CD4-positive, alpha-beta memory T cell (primary cell): Measurements from ENCODE around the gene PATJ. TPM values are rescaled to one million over a fixed set of nuclear protein-coding genes. Genes with fewer than 3 reads are reported as not detected.
A peak's percentile ranks its signal among the peaks of the same experiment; 100 is the strongest.
"Not testable (repeated sequence)": the region's sequence is repeated elsewhere in the genome, so short reads cannot be mapped to it uniquely, and the experiment has no call there.

Source experiments
- CTCF ChIA-PET: fragments of 350-600 bp; sonication (Branson Sonifier 250); formaldehyde crosslinking; loops from one replicate; lab custom pipeline; 2021; ENCODE audit warnings: inconsistent platforms; ENCODE audit not compliant: partially characterized antibody; lab: Charles Lee
- POLR2A ChIA-PET: fragments of 350-600 bp; sonication (Branson Sonifier 250); formaldehyde crosslinking; loops from one replicate; lab custom pipeline; 2021; ENCODE audit not compliant: partially characterized antibody; lab: Charles Lee
- DNase-seq, 5 donors: peaks; one replicate each; pipeline versions ENCODE4 v3.0.0 to v3.0.0-alpha.2; 2020 to 2022; ENCODE audit warnings: mixed read lengths in 1 of 5
- H3K27ac ChIP-seq: one replicate; pipeline ENCODE4 v1.7.0; 2013; ENCODE audit warnings: low read depth, low read length
- H3K27me3 ChIP-seq: 2 replicates; pipeline ENCODE4 v1.7.0; 2013; ENCODE audit warnings: mild to moderate bottlenecking, low read length, moderate library complexity; ENCODE audit not compliant: insufficient read depth
- H3K36me3 ChIP-seq: 2 replicates; pipeline ENCODE4 v1.7.0; 2013; ENCODE audit warnings: mild to moderate bottlenecking, low read length, moderate library complexity; ENCODE audit not compliant: insufficient read depth
- H3K4me1 ChIP-seq: 2 replicates; pipeline ENCODE4 v1.7.0; 2013; ENCODE audit warnings: mild to moderate bottlenecking, low read length, moderate library complexity; ENCODE audit not compliant: insufficient read depth
- H3K4me3 ChIP-seq, 2 donors: one replicate each; pipeline ENCODE4 v1.7.0; 2013; ENCODE audit warnings: low read length in 2 of 2, mild to moderate bottlenecking in 1 of 2
- H3K9me3 ChIP-seq, 2 donors: one replicate each; pipeline ENCODE4 v1.7.0; 2013; ENCODE audit warnings: low read length in 2 of 2, control low read depth in 1 of 2; ENCODE audit not compliant: control insufficient read depth in 1 of 2
- H3K27ac Mint-ChIP-seq, 7 donors: one replicate each; pipeline ENCODE4 v1.8.0; 2020 to 2021; ENCODE audit warnings: mixed read lengths in 7 of 7, mild to moderate bottlenecking in 6 of 7, inconsistent platforms in 3 of 7, moderate library complexity in 3 of 7
- H3K27me3 Mint-ChIP-seq, 2 donors: one replicate each; pipeline ENCODE4 v1.8.0; 2020 to 2021; ENCODE audit warnings: mixed read lengths in 2 of 2
- H3K36me3 Mint-ChIP-seq, 2 donors: one replicate each; pipeline ENCODE4 v1.8.0; 2020 to 2021; ENCODE audit warnings: mixed read lengths in 2 of 2, inconsistent platforms in 1 of 2, mild to moderate bottlenecking in 1 of 2
- H3K4me1 Mint-ChIP-seq, 4 donors: one replicate each; pipeline ENCODE4 v1.8.0; 2020 to 2021; ENCODE audit warnings: mixed read lengths in 4 of 4, mild to moderate bottlenecking in 1 of 4
- H3K4me3 Mint-ChIP-seq, 8 donors: one replicate each; pipeline ENCODE4 v1.8.0; 2020 to 2021; ENCODE audit warnings: mixed read lengths in 8 of 8, mild to moderate bottlenecking in 7 of 8, moderate library complexity in 6 of 8, inconsistent platforms in 3 of 8
- H3K9me3 Mint-ChIP-seq, 8 donors: one replicate each; pipeline ENCODE4 v1.8.0; 2020 to 2021; ENCODE audit warnings: mixed read lengths in 8 of 8, mild to moderate bottlenecking in 5 of 8, inconsistent platforms in 3 of 8, moderate library complexity in 1 of 8
- intact Hi-C: fragments of 100-400 bp; cut with micrococcal nuclease; formaldehyde crosslinking; loops from one replicate; pipeline ENCODE4 v1.15.1; 2023
- polyA plus RNA-seq, 2 donors: library from polyadenylated mRNA; unstranded; fragments of 300-500 nt; fragmentation: Illumina TruSeq; gene quantifications; one replicate each; pipeline ENCODE4 v1.2.3, GENCODE V29; 2021
- total RNA-seq, 2 experiments: library from RNA; stranded (reverse); gene quantifications; one replicate each; pipeline ENCODE4 v1.2.3, GENCODE V29; 2021

The PATJ gene
- total and polyA plus RNA-seq, 4 experiments from 2014 or later: 10.1 to 49.0 (median 38.0) TPM

- H3K27ac ChIP-seq: no peak overlapping the region
- Mint-ChIP-seq H3K4me1 (peaks cover 0 to 4% (median 1%) of the 10 kb centered on the region in 4 donors), H3K36me3 (peaks cover 11 to 14% of the 10 kb centered on the region in 2 donors), H3K4me3 (no peak overlapping the region), H3K27me3 (no peaks in the 10 kb centered on the region), H3K9me3 (no peaks in the 10 kb centered on the region), H3K27ac (no peak overlapping the region)
- H3K9me3 ChIP-seq: no peaks in the 10 kb centered on the region
- no peaks in the 10 kb centered on the region for H3K27me3 ChIP-seq
- intact Hi-C loops: no loop called here
- H3K4me3 ChIP-seq: no peak overlapping the region
- ChIA-PET CTCF (interaction anchor here (1.1 to 1.4 kb wide), 3 partner anchors 10 to 605 kb away, joined by 3 to 6 read pairs (median 4); no protein-coding TSS in a partner anchor), POLR2A (no interaction called here)
- DNase-seq: no peak
- no peaks in the 10 kb centered on the region for H3K4me1 ChIP-seq
- no peaks in the 10 kb centered on the region for H3K36me3 ChIP-seq
Measured at GRCh38 chr1:62140666-62141065, 398.4 kb downstream of the PATJ start.

- intact Hi-C loops: no loop called here
- Mint-ChIP-seq H3K36me3 (peaks cover 15 to 17% of the 10 kb centered on the region in 2 donors), H3K27ac (peak overlapping the region in 1 of 7 donors; percentile 49), H3K27me3 (no peaks in the 10 kb centered on the region), H3K9me3 (no peaks in the 10 kb centered on the region), H3K4me1 (peaks cover 0 to 4% (median 1%) of the 10 kb centered on the region in 4 donors), H3K4me3 (no peak overlapping the region)
- no peaks in the 10 kb centered on the region for H3K9me3 ChIP-seq
- no peaks in the 10 kb centered on the region for H3K27me3 ChIP-seq
- no peaks in the 10 kb centered on the region for H3K4me1 ChIP-seq
- ChIA-PET CTCF (interaction anchor here (1.0 kb wide), 1 partner anchor 59 kb away, joined by 4 read pairs; no protein-coding TSS in a partner anchor), POLR2A (no interaction called here)
- no peak overlapping the region for H3K27ac ChIP-seq
- no peaks in the 10 kb centered on the region for H3K36me3 ChIP-seq
- no peak overlapping the region for H3K4me3 ChIP-seq
- no peak for DNase-seq
Measured at GRCh38 chr1:62142496-62142895, 400.2 kb downstream of the PATJ start.

- DNase-seq: peak in 4 of 5 donors; percentile 5 to 20 (median 14)
- H3K4me1 Mint-ChIP-seq: peaks cover 0 to 4% (median 1%) of the 10 kb centered on the region in 4 donors
- Histone ChIP-seq H3K9me3 (no peaks in the 10 kb centered on the region), H3K4me3 (no peak overlapping the region), H3K4me1 (no peaks in the 10 kb centered on the region), H3K27ac (no peak overlapping the region), H3K27me3 (no peaks in the 10 kb centered on the region), H3K36me3 (peaks cover 4% of the 10 kb centered on the region)
- H3K27ac Mint-ChIP-seq: no peak overlapping the region
- POLR2A ChIA-PET: interaction anchor here (1.0 kb wide), 1 partner anchor 9 kb away, joined by 3 read pairs; no protein-coding TSS in a partner anchor
- CTCF ChIA-PET: interaction anchor here (0.7 to 3.2 kb wide), 6 partner anchors 11 to 65 kb away, joined by 3 to 39 read pairs (median 4); no protein-coding TSS in a partner anchor
- intact Hi-C loops: no loop called here
- no peak overlapping the region for H3K4me3 Mint-ChIP-seq
- no peaks in the 10 kb centered on the region for H3K9me3 Mint-ChIP-seq
- H3K27me3 Mint-ChIP-seq: no peaks in the 10 kb centered on the region
- peaks cover 16 to 21% of the 10 kb centered on the region in 2 donors for H3K36me3 Mint-ChIP-seq
Measured at GRCh38 chr1:62144238-62144831, 402.1 kb downstream of the PATJ start.

GRCh38 chr1:62159940-62160348 is 417.7 kb downstream of the PATJ start:
- Mint-ChIP-seq H3K4me1 (no peaks in the 10 kb centered on the region), H3K9me3 (no peaks in the 10 kb centered on the region), H3K4me3 (no peak overlapping the region), H3K27me3 (no peaks in the 10 kb centered on the region), H3K36me3 (peaks cover 12 to 17% of the 10 kb centered on the region in 2 donors), H3K27ac (peak overlapping the region in 1 of 7 donors; percentile 8)
- Histone ChIP-seq H3K27me3 (no peaks in the 10 kb centered on the region), H3K27ac (no peak overlapping the region), H3K36me3 (no peaks in the 10 kb centered on the region), H3K4me1 (no peaks in the 10 kb centered on the region), H3K4me3 (no peak overlapping the region), H3K9me3 (no peaks in the 10 kb centered on the region)
- POLR2A ChIA-PET: no interaction called here
- DNase-seq: no peak
- intact Hi-C loops: no loop called here
- CTCF ChIA-PET: interaction anchor here (1.8 kb wide), 1 partner anchor 16 kb away, joined by 6 read pairs; no protein-coding TSS in a partner anchor

- POLR2A ChIA-PET: no interaction called here
- CTCF ChIA-PET: no interaction called here
- H3K27me3 ChIP-seq: no peaks in the 10 kb centered on the region
- H3K4me1 ChIP-seq: no peaks in the 10 kb centered on the region
- Mint-ChIP-seq H3K27ac (no peak overlapping the region), H3K4me1 (no peaks in the 10 kb centered on the region), H3K27me3 (no peaks in the 10 kb centered on the region), H3K9me3 (no peaks in the 10 kb centered on the region), H3K36me3 (peaks cover 12 to 15% of the 10 kb centered on the region in 2 donors), H3K4me3 (no peak overlapping the region)
- no peak for DNase-seq
- H3K9me3 ChIP-seq: no peaks in the 10 kb centered on the region
- H3K4me3 ChIP-seq: no peak overlapping the region
- intact Hi-C loops: no loop called here
- no peaks in the 10 kb centered on the region for H3K36me3 ChIP-seq
- H3K27ac ChIP-seq: no peak overlapping the region
Measured at GRCh38 chr1:62161711-62162110, 419.4 kb downstream of the PATJ start.

- H3K27ac Mint-ChIP-seq, DNase-seq, intact Hi-C loops, H3K36me3 Mint-ChIP-seq, H3K4me3 Mint-ChIP-seq, H3K9me3 Mint-ChIP-seq, H3K36me3 ChIP-seq, H3K27me3 ChIP-seq, H3K27ac ChIP-seq, CTCF ChIA-PET, H3K4me3 ChIP-seq, H3K9me3 ChIP-seq, H3K4me1 Mint-ChIP-seq, POLR2A ChIA-PET, H3K27me3 Mint-ChIP-seq, H3K4me1 ChIP-seq: not testable (repeated sequence)
Measured at GRCh38 chr1:62170380-62170779, 428.1 kb downstream of the PATJ start.

GRCh38 chr1:62175568-62176179 is 433.4 kb downstream of the PATJ start:
- POLR2A ChIA-PET: interaction anchor here (1.0 to 1.5 kb wide), 3 partner anchors 229 to 571 kb away, joined by 3 to 5 read pairs (median 3); no protein-coding TSS in a partner anchor
- no peak overlapping the region for H3K27ac ChIP-seq
- no peaks in the 10 kb centered on the region for H3K27me3 ChIP-seq
- no peaks in the 10 kb centered on the region for H3K36me3 ChIP-seq
- DNase-seq: peak in 4 of 5 donors; percentile 26 to 51 (median 34)
- no peak overlapping the region for H3K4me3 ChIP-seq
- Mint-ChIP-seq H3K9me3 (no peaks in the 10 kb centered on the region), H3K4me1 (no peaks in the 10 kb centered on the region), H3K27me3 (peaks cover 5 to 8% of the 10 kb centered on the region in 2 donors), H3K4me3 (no peak overlapping the region), H3K27ac (no peak overlapping the region), H3K36me3 (no peaks in the 10 kb centered on the region)
- CTCF ChIA-PET: interaction anchor here (0.6 to 5.2 kb wide), 28 partner anchors 9 to 600 kb away, joined by 3 to 74 read pairs (median 3); no protein-coding TSS in a partner anchor
- no peaks in the 10 kb centered on the region for H3K9me3 ChIP-seq
- intact Hi-C loops: no loop called here
- no peaks in the 10 kb centered on the region for H3K4me1 ChIP-seq
